HEK293T (cell line): ENCODE measurements around the gene ATP6V1A.

Experiments used
- CTCF ChIA-PET: fragments of 350-600 bp; formaldehyde crosslinking; extraction: SDS; loops from one replicate; lab custom pipeline; 2021; ENCODE audit warnings: antibody characterized with exemption, inconsistent platforms; lab: Yijun Ruan, JAX
- POLR2A ChIA-PET: fragments of 350-600 bp; formaldehyde crosslinking; extraction: SDS; loops from one replicate; lab custom pipeline; 2020; ENCODE audit warnings: antibody characterized with exemption, inconsistent platforms; lab: Yijun Ruan, JAX
- DNase-seq: peaks from one replicate; pipeline ENCODE4 v3.0.0; 2012; ENCODE audit warnings: mixed read lengths; ENCODE audit errors: extremely low spot score
- ARNT ChIP-seq: fragments of 450-650 bp; IDR thresholded peaks from 2 replicates; pipeline ENCODE4 v1.6.1; 2017; ENCODE audit warnings: mild to moderate bottlenecking
- BHLHE40 ChIP-seq: fragments of 450-650 bp; IDR thresholded peaks from 2 replicates; pipeline ENCODE4 v1.6.1; 2016; ENCODE audit warnings: mild to moderate bottlenecking, moderate library complexity, borderline replicate concordance
- CTBP1 ChIP-seq: fragments of 450-650 bp; IDR thresholded peaks from 2 replicates; pipeline ENCODE4 v1.6.1; 2016; ENCODE audit warnings: borderline replicate concordance
- ELF4 ChIP-seq: fragments of 450-650 bp; IDR thresholded peaks from 2 replicates; pipeline ENCODE4 v1.6.1; 2017; ENCODE audit warnings: antibody characterized with exemption
- FOXA1 ChIP-seq: fragments of 450-650 bp; IDR thresholded peaks from 2 replicates; pipeline ENCODE4 v1.6.1; 2016; ENCODE audit warnings: mild to moderate bottlenecking
- FOXK2 ChIP-seq: fragments of 450-650 bp; IDR thresholded peaks from 2 replicates; pipeline ENCODE4 v1.6.1; 2016; ENCODE audit warnings: mild to moderate bottlenecking
- FOXM1 ChIP-seq: fragments of 450-650 bp; IDR thresholded peaks from 2 replicates; pipeline ENCODE4 v1.6.1; 2017; ENCODE audit warnings: mild to moderate bottlenecking, borderline replicate concordance
- HDGF ChIP-seq: fragments of 450-650 bp; IDR thresholded peaks from 2 replicates; pipeline ENCODE4 v1.6.1; 2017; ENCODE audit warnings: antibody characterized with exemption, borderline replicate concordance
- L3MBTL2 ChIP-seq: fragments of 450-650 bp; conservative IDR thresholded peaks from 2 replicates; pipeline ENCODE4 v1.6.1; 2016; ENCODE audit warnings: mild to moderate bottlenecking
- LEF1 ChIP-seq: fragments of 450-650 bp; IDR thresholded peaks from 2 replicates; pipeline ENCODE4 v1.6.1; 2017; ENCODE audit warnings: mild to moderate bottlenecking, borderline replicate concordance
- NFRKB ChIP-seq: fragments of 450-650 bp; IDR thresholded peaks from 2 replicates; pipeline ENCODE4 v1.6.1; 2016; ENCODE audit warnings: mild to moderate bottlenecking, moderate library complexity
- PKNOX1 ChIP-seq: fragments of 450-650 bp; IDR thresholded peaks from 2 replicates; pipeline ENCODE4 v1.6.1; 2016
- SP1 ChIP-seq: fragments of 450-650 bp; IDR thresholded peaks from 2 replicates; pipeline ENCODE4 v1.6.1; 2017
- SUZ12 ChIP-seq: fragments of 450-650 bp; IDR thresholded peaks from 2 replicates; pipeline ENCODE4 v1.6.1; 2016; ENCODE audit warnings: mild to moderate bottlenecking
- TARDBP ChIP-seq: fragments of 450-650 bp; IDR thresholded peaks from 2 replicates; pipeline ENCODE4 v1.6.1; 2016
- ZNF384 ChIP-seq: fragments of 450-650 bp; IDR thresholded peaks from 2 replicates; pipeline ENCODE4 v1.6.1; 2016

ATP6V1A gene

GRCh38 chr3:113852506-113852905 lies 105.7 kb downstream of the ATP6V1A start:
- TF ChIP-seq LEF1 (no peak), SUZ12 (no peak), ELF4 (no peak), L3MBTL2 (no peak), FOXA1 (no peak), SP1 (no peak), PKNOX1 (no peak), ZNF384 (no peak), TARDBP (no peak), BHLHE40 (no peak), ARNT (no peak), HDGF (no peak), FOXK2 (no peak), CTBP1 (no peak), FOXM1 (no peak), NFRKB (no peak)
- DNase-seq = no peak
- POLR2A ChIA-PET = no interaction called here
- CTCF ChIA-PET = no interaction called here
